ENCODE results near the gene YWHAE.
"Not testable (repeated sequence)": the region's sequence is repeated elsewhere in the genome, so short reads cannot be mapped to it uniquely, and the experiment has no call there.

The YWHAE gene

GRCh38 chr17:1325766-1326165 lies 74.3 kb downstream of the YWHAE start:
- DNase-seq (ENCODE audit: low read depth): no peak

GRCh38 chr17:1324201-1324771 lies 75.7 kb downstream of the YWHAE start:
- DNase-seq (ENCODE audit: low read depth): no peak

GRCh38 chr17:1323336-1323735 lies 76.7 kb downstream of the YWHAE start:
- DNase-seq (ENCODE audit: low read depth): no peak

GRCh38 chr17:1322480-1322879 lies 77.5 kb downstream of the YWHAE start:
- DNase-seq (ENCODE audit: low read depth): no peak

GRCh38 chr17:1322014-1322428 lies 78.0 kb downstream of the YWHAE start:
- no peak for DNase-seq (ENCODE audit: low read depth)

- DNase-seq (ENCODE audit: low read depth): no peak
Measured at GRCh38 chr17:1315891-1316403, 84.1 kb downstream of the YWHAE start.

GRCh38 chr17:1315409-1315808 lies 84.6 kb downstream of the YWHAE start:
- DNase-seq (ENCODE audit: low read depth): no peak

- DNase-seq (ENCODE audit: low read depth): no peak
Measured at GRCh38 chr17:1313270-1314005, 86.6 kb downstream of the YWHAE start.

GRCh38 chr17:1312261-1312870 lies 87.7 kb downstream of the YWHAE start:
- no peak for DNase-seq (ENCODE audit: low read depth)

- not testable (repeated sequence) for DNase-seq (ENCODE audit: low read depth)
Measured at GRCh38 chr17:1307829-1308228, 92.2 kb downstream of the YWHAE start.

- no peak for DNase-seq (ENCODE audit: low read depth)
Measured at GRCh38 chr17:1304962-1305563, 95.0 kb downstream of the YWHAE start.

- DNase-seq (ENCODE audit: low read depth): no peak
Measured at GRCh38 chr17:1304522-1304921, 95.5 kb downstream of the YWHAE start.

- no peak for DNase-seq (ENCODE audit: low read depth)
Measured at GRCh38 chr17:1302761-1303160, 97.3 kb downstream of the YWHAE start.

- DNase-seq (ENCODE audit: low read depth): no peak
Measured at GRCh38 chr17:1301546-1301945, 98.5 kb downstream of the YWHAE start.

- no peak for DNase-seq (ENCODE audit: low read depth)
Measured at GRCh38 chr17:1300371-1300905, 99.6 kb downstream of the YWHAE start.

GRCh38 chr17:1299552-1300370 lies 100.3 kb downstream of the YWHAE start:
- no peak for DNase-seq (ENCODE audit: low read depth)

- DNase-seq (ENCODE audit: low read depth): no peak
Measured at GRCh38 chr17:1298606-1299005, 101.4 kb downstream of the YWHAE start.
